ENCODE measurements around the gene ANK3.

Gene ANK3

GRCh38 chr10:60340973-60341372 is 48.7 kb downstream of the ANK3 start:
- DNase-seq, result no peak

- no peak for DNase-seq
These were observed 49.9 kb downstream of the ANK3 start for GRCh38 chr10:60339757-60340156.

- DNase-seq, result no peak
These were observed 50.9 kb downstream of the ANK3 start for GRCh38 chr10:60338786-60339185.

GRCh38 chr10:60338002-60338564 is 51.6 kb downstream of the ANK3 start:
- no peak for DNase-seq

GRCh38 chr10:60336901-60337630 is 52.6 kb downstream of the ANK3 start:
- no peak for DNase-seq

- no peak for DNase-seq
These were observed 54.0 kb downstream of the ANK3 start for GRCh38 chr10:60335708-60336107.

GRCh38 chr10:60334991-60335390 is 54.7 kb downstream of the ANK3 start:
- DNase-seq, result no peak

- no peak for DNase-seq
These were observed 57.3 kb downstream of the ANK3 start for GRCh38 chr10:60332371-60332770.

GRCh38 chr10:60331886-60332285 is 57.8 kb downstream of the ANK3 start:
- no peak for DNase-seq

GRCh38 chr10:60323162-60323561 is 66.5 kb downstream of the ANK3 start:
- DNase-seq, result no peak

- no peak for DNase-seq
These were observed 69.0 kb downstream of the ANK3 start for GRCh38 chr10:60320666-60321065.

GRCh38 chr10:60316029-60316428 is 73.6 kb downstream of the ANK3 start:
- no peak for DNase-seq

GRCh38 chr10:60315311-60315710 is 74.4 kb downstream of the ANK3 start:
- DNase-seq, result no peak

- no peak for DNase-seq
These were observed 75.4 kb downstream of the ANK3 start for GRCh38 chr10:60314069-60314940.

- DNase-seq, result no peak
These were observed 76.1 kb downstream of the ANK3 start for GRCh38 chr10:60313589-60313952.

- no peak for DNase-seq
These were observed 76.7 kb downstream of the ANK3 start for GRCh38 chr10:60312818-60313588.

- no peak for DNase-seq
These were observed 77.9 kb downstream of the ANK3 start for GRCh38 chr10:60311821-60312220.

- no peak for DNase-seq
These were observed 78.9 kb downstream of the ANK3 start for GRCh38 chr10:60310740-60311139.

GRCh38 chr10:60309891-60310290 is 79.8 kb downstream of the ANK3 start:
- DNase-seq, result no peak

- DNase-seq, result no peak
These were observed 80.3 kb downstream of the ANK3 start for GRCh38 chr10:60309371-60309770.

- no peak for DNase-seq
These were observed 84.2 kb downstream of the ANK3 start for GRCh38 chr10:60305380-60305892.

- DNase-seq, result no peak
These were observed 84.8 kb downstream of the ANK3 start for GRCh38 chr10:60304829-60305379.

- no peak for DNase-seq
These were observed 85.9 kb downstream of the ANK3 start for GRCh38 chr10:60303778-60304177.

Data from activated CD4-positive, alpha-beta T cell treated with anti-CD3 and anti-CD28 coated beads, Interleukin-2, amount 50 U/mL, for 4 hours (primary cell).